Fibroblast of skin of left biceps (primary cell): ENCODE results near the gene S100A11.

Experiments used
- DNase-seq, 2 experiments: peaks; one replicate each; pipeline ENCODE4 v3.0.0-alpha.2; 2013; ENCODE audit warnings: low read depth in 2 of 2

Gene S100A11

DNA sequence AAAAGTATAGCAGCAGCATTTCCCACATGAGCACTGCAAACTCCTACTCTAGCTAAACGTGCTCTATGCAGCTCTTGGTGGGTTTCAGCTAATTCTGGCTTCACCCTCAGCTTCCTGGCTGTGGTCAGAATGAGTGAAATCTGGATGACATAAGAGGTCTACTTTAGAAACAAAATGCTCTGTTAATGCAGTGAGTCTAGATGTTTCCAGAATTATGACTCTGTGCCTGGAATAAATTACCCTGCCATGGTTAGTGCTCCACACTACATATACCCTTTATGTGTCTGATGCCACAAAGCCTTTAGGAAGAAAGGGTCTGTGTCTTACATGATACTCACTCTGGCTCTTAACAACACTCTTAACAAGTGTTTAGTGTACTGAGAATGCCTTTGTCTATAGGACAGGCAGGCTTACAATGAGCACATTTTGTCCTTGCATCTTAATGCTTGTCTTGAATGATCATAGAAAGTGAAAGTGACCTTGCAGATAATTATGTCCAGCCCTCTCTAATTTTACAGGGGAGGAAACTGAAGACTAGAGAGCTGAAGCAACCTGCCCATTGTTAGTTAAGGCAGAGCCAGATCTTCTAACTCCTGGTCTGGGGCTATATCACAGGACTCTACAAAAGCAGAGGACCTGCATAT lies 52.4 kb downstream of the S100A11 start:
- no peak for DNase-seq
